H1 (cell line): ENCODE measurements around the gene RRAS.

ENCODE experiments used
- CHD2 ChIP-seq: IDR thresholded peaks from 2 replicates; pipeline ENCODE4 v1.6.1; 2012; ENCODE audit warnings: low read length, improper control_type of control experiment
- CTCF ChIP-seq, 3 experiments: IDR thresholded peaks; 1 replicate in 2 of 3; 2 replicates in 1 of 3; pipeline versions ENCODE4 v1.5.1 to v1.6.1; 2011; ENCODE audit warnings: low read length in 3 of 3, mild to moderate bottlenecking in 3 of 3, inconsistent platforms in 2 of 3, low read depth in 1 of 3, moderate library complexity in 1 of 3; ENCODE audit not compliant: insufficient read depth in 1 of 3; ENCODE audit errors: control extremely low read depth in 1 of 3
- EGR1 ChIP-seq: IDR thresholded peaks from 2 replicates; pipeline ENCODE4 v1.6.1; 2011; ENCODE audit warnings: low read depth, low read length, borderline replicate concordance
- HDAC6 ChIP-seq: IDR thresholded peaks from one replicate; pipeline ENCODE4 v1.7.1; 2012; ENCODE audit warnings: low read depth, mild to moderate bottlenecking, inconsistent platforms, low read length, moderate library complexity
- JUN ChIP-seq: IDR thresholded peaks from 2 replicates; pipeline ENCODE4 v1.6.1; 2011; ENCODE audit warnings: low read depth, mild to moderate bottlenecking, improper control_type of control experiment, low read length
- JUND ChIP-seq: IDR thresholded peaks from 2 replicates; pipeline ENCODE4 v1.6.1; 2011; ENCODE audit warnings: mild to moderate bottlenecking, improper control_type of control experiment, low read length
- MAX ChIP-seq: IDR thresholded peaks from 2 replicates; pipeline ENCODE4 v1.6.1; 2012; ENCODE audit warnings: inconsistent platforms
- NANOG ChIP-seq: IDR thresholded peaks from 2 replicates; pipeline ENCODE4 v1.6.1; 2011; ENCODE audit warnings: low read length, low read depth, mild to moderate bottlenecking, inconsistent platforms; ENCODE audit not compliant: insufficient read depth, poor library complexity, severe bottlenecking
- RAD21 ChIP-seq, 2 experiments: IDR thresholded peaks in 1 of 2; conservative IDR thresholded peaks in 1 of 2; 2 replicates each; pipeline ENCODE4 v1.6.1; 2011; ENCODE audit warnings: low read depth in 2 of 2, low read length in 2 of 2, improper control_type of control experiment in 1 of 2, inconsistent platforms in 1 of 2, mild to moderate bottlenecking in 1 of 2, moderate library complexity in 1 of 2
- RXRA ChIP-seq: IDR thresholded peaks from 2 replicates; pipeline ENCODE4 v1.6.1; 2011; ENCODE audit warnings: low read depth, mild to moderate bottlenecking, low read length, moderate library complexity; ENCODE audit not compliant: insufficient read depth
- SP1 ChIP-seq: IDR thresholded peaks from 2 replicates; pipeline ENCODE4 v1.6.1; 2011; ENCODE audit warnings: low read depth, low read length
- ZNF274 ChIP-seq: IDR thresholded peaks from 2 replicates; pipeline ENCODE4 v1.7.0; 2012; ENCODE audit warnings: low read length, borderline replicate concordance; ENCODE audit errors: extremely low read depth

GRCh38 chr19:49654581-49654980 is 14.6 kb upstream of the RRAS start:
- no peak for TF ChIP-seq HDAC6
- no peak for TF ChIP-seq CTCF (IDR thresholded peaks at IDR 0.05; ENCODE audit: control extremely low read depth in 1 of 3, insufficient read depth in 1 of 3, low read depth in 1 of 3, low read length in 3 of 3)
- no peak for TF ChIP-seq MAX
- TF ChIP-seq ZNF274, result no peak
- TF ChIP-seq SP1, result no peak
- TF ChIP-seq RXRA, result no peak
- no peak for TF ChIP-seq JUND
- TF ChIP-seq NANOG, result no peak
- TF ChIP-seq RAD21 (IDR thresholded peaks at IDR 0.05 in 1 of 2, conservative IDR thresholded peaks at IDR 0.05 in 1 of 2; ENCODE audit: low read depth in 2 of 2, low read length in 2 of 2), result no peak
- no peak for TF ChIP-seq JUN
- TF ChIP-seq EGR1, result no peak
- TF ChIP-seq CHD2, result no peak
